Stimulated activated CD4-positive, alpha-beta T cell treated with anti-CD3 and anti-CD28 coated beads, TNF-alpha, amount 100 ng/mL, for 48 hours (primary cell): ENCODE data around the gene COG6.

Experiments
- DNase-seq, 3 donors: peaks; one replicate each; pipeline ENCODE4 v3.0.0-alpha.2; 2020; ENCODE audit warnings: low read depth in 3 of 3

Gene COG6

GRCh38 chr13:39676315-39676876 lies 20.9 kb downstream of the COG6 start:
- DNase-seq, result no peak

GRCh38 chr13:39682310-39682709 lies 26.8 kb downstream of the COG6 start:
- no peak for DNase-seq

- no peak for DNase-seq
Measured at GRCh38 chr13:39682788-39683187, 27.3 kb downstream of the COG6 start.

- DNase-seq, result no peak
Measured at GRCh38 chr13:39684531-39685137, 29.2 kb downstream of the COG6 start.

GRCh38 chr13:39685652-39686051 lies 30.2 kb downstream of the COG6 start:
- no peak for DNase-seq

GRCh38 chr13:39688278-39688677 lies 32.8 kb downstream of the COG6 start:
- no peak for DNase-seq

- DNase-seq, result no peak
Measured at GRCh38 chr13:39688699-39689405, 33.4 kb downstream of the COG6 start.

- no peak for DNase-seq
Measured at GRCh38 chr13:39692660-39693438, 37.4 kb downstream of the COG6 start.

GRCh38 chr13:39699274-39699673 lies 43.8 kb downstream of the COG6 start:
- DNase-seq, result no peak

- no peak for DNase-seq
Measured at GRCh38 chr13:39712626-39713025, 57.2 kb downstream of the COG6 start.

GRCh38 chr13:39729156-39729555 lies 73.7 kb downstream of the COG6 start:
- DNase-seq, result no peak

GRCh38 chr13:39734952-39735351 lies 79.5 kb downstream of the COG6 start:
- DNase-seq, result no peak

GRCh38 chr13:39737047-39737446 lies 81.6 kb downstream of the COG6 start:
- no peak for DNase-seq

GRCh38 chr13:39740761-39741160 lies 85.3 kb downstream of the COG6 start:
- no peak for DNase-seq

GRCh38 chr13:39748961-39749360 lies 93.5 kb downstream of the COG6 start:
- DNase-seq, result no peak

GRCh38 chr13:39749528-39749927 lies 94.1 kb downstream of the COG6 start:
- DNase-seq, result no peak

- DNase-seq, result no peak
Measured at GRCh38 chr13:39751805-39752204, 96.3 kb downstream of the COG6 start.

GRCh38 chr13:39760521-39760920 lies 105.1 kb downstream of the COG6 start:
- no peak for DNase-seq

GRCh38 chr13:39765801-39766463 lies 110.5 kb downstream of the COG6 start:
- DNase-seq, result no peak

- no peak for DNase-seq
Measured at GRCh38 chr13:39766464-39767158, 111.1 kb downstream of the COG6 start.

- DNase-seq, result no peak
Measured at GRCh38 chr13:39767791-39768517, 112.5 kb downstream of the COG6 start.
